Measurements from ENCODE around the gene WDR62. TPM values are rescaled to one million over a fixed set of nuclear protein-coding genes. Genes with fewer than 3 reads are reported as not detected.
"Not testable (repeated sequence)": the region's sequence is repeated elsewhere in the genome, so short reads cannot be mapped to it uniquely, and the experiment has no call there.

Gene WDR62
- total RNA-seq, 1 experiment from 2014 or later: 51.4 TPM

DNA sequence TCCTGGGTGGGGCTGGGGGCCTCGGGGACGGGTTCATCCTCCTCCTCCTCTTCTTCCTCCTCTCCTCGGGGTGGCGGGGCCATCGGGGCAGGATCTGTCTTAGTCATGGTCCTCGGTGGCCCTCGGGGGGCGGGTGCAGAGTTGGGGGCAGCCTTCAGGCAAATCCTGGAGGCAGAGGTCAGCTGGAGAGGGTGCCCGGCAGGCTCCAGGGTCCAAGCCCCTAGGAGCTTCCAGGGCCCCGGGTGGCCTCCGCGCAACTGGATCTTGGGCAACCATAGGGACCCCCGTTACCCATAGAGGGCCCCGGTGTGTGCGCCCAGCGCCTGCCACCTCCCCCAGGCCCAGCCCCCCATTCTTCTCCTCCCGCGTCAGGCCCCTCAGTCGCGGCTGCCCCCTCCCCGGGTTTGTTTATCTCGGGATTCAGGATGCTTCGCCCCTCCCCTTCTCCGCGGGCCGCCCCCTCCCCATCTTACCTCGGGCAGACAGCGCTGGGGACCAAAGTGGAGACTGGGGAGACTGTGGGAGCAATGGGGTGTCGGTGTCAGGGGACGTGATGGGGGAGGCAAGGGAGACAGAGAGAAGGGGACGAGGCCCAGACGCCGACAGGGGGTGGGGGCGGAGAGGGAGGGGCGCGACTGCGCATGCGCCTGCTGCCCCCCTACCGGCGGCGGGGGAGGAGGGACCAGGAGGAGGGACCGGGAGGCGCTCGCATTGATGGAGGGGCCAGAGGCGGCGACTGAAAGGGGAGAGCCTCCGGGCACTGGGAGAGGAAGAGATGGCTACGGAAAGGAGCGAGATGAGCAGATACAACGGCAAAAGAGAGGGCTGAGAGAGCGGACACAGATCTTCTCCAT is 22.2 kb upstream of the WDR62 start, which contains the start of gene CLIP3:
TSS of gene CLIP3 (minus strand) at position 623 of the 854 bp plus-strand sequence. CDS start at position 107, 516 bp downstream.
- H3K27ac ChIP-seq (ENCODE audit: low read length): no peak within 1 kb of the TSS

DNA sequence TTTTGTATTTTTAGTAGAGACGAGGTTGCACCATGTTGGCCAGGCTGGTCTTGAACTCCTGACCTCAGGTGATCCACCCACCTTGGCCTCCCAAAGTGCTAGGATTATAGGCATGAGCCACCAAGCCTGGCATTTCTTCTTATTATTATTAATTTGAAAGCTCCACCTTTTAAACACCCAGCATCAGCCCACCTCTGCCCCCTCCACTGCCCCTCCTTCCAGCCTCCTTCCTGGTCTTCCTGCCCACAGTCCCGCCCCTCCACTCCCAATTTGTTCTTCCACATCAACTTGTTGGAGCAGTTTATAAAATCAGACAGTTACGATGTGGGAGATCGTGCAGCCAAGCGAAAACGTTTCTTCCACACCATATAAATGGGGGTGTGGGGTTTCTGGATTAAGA is 14.2 kb upstream of the WDR62 start:
- TF ChIP-seq, protein P1, sequence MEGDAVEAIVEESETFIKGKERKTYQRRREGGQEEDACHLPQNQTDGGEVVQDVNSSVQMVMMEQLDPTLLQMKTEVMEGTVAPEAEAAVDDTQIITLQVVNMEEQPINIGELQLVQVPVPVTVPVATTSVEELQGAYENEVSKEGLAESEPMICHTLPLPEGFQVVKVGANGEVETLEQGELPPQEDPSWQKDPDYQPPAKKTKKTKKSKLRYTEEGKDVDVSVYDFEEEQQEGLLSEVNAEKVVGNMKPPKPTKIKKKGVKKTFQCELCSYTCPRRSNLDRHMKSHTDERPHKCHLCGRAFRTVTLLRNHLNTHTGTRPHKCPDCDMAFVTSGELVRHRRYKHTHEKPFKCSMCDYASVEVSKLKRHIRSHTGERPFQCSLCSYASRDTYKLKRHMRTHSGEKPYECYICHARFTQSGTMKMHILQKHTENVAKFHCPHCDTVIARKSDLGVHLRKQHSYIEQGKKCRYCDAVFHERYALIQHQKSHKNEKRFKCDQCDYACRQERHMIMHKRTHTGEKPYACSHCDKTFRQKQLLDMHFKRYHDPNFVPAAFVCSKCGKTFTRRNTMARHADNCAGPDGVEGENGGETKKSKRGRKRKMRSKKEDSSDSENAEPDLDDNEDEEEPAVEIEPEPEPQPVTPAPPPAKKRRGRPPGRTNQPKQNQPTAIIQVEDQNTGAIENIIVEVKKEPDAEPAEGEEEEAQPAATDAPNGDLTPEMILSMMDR (IDR thresholded peaks at IDR 0.05): no peak
- TF ChIP-seq SIN3A (IDR thresholded peaks at IDR 0.05; ENCODE audit: borderline replicate concordance, insufficient read depth, low read depth, low read length): no peak
- TF ChIP-seq TCF7L2 (IDR thresholded peaks at IDR 0.05; ENCODE audit: low read depth, low read length): no peak
- TF ChIP-seq POLR2AphosphoS5 (IDR thresholded peaks at IDR 0.05; ENCODE audit: low read depth, low read length): no peak
- TF ChIP-seq, protein P2, sequence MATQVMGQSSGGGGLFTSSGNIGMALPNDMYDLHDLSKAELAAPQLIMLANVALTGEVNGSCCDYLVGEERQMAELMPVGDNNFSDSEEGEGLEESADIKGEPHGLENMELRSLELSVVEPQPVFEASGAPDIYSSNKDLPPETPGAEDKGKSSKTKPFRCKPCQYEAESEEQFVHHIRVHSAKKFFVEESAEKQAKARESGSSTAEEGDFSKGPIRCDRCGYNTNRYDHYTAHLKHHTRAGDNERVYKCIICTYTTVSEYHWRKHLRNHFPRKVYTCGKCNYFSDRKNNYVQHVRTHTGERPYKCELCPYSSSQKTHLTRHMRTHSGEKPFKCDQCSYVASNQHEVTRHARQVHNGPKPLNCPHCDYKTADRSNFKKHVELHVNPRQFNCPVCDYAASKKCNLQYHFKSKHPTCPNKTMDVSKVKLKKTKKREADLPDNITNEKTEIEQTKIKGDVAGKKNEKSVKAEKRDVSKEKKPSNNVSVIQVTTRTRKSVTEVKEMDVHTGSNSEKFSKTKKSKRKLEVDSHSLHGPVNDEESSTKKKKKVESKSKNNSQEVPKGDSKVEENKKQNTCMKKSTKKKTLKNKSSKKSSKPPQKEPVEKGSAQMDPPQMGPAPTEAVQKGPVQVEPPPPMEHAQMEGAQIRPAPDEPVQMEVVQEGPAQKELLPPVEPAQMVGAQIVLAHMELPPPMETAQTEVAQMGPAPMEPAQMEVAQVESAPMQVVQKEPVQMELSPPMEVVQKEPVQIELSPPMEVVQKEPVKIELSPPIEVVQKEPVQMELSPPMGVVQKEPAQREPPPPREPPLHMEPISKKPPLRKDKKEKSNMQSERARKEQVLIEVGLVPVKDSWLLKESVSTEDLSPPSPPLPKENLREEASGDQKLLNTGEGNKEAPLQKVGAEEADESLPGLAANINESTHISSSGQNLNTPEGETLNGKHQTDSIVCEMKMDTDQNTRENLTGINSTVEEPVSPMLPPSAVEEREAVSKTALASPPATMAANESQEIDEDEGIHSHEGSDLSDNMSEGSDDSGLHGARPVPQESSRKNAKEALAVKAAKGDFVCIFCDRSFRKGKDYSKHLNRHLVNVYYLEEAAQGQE (IDR thresholded peaks at IDR 0.05; ENCODE audit: insufficient read depth in 1 of 2, low read depth in 2 of 2, low read length in 1 of 2): no peak
- H3K4me1 ChIP-seq (ENCODE audit: control insufficient read depth, insufficient read depth, low read length): no peaks in the 10 kb centered on the region
- DNase-seq (ENCODE audit: low read depth, low spot score) (no peak), ATAC-seq (no peak)
- no peaks in the 10 kb centered on the region for H3K9me3 ChIP-seq (ENCODE audit: control insufficient read depth, insufficient read depth, low read depth, low read length)
- in situ Hi-C loops (cut with HindIII; ENCODE audit: low pct_unique_long_range_greater_than_20kb, low sequenced_read_pairs): no loop called here
- no peak overlapping the region for H3K4me3 ChIP-seq (ENCODE audit: low read depth in 2 of 2, low read length in 2 of 2)
- intact Hi-C loops (cut with micrococcal nuclease; ENCODE audit: unreplicated experiment): no loop called here
- ChIA-PET POLR2A (no interaction called here), CTCF (interaction anchor here (0.6 kb wide), 1 partner anchor 13 kb away, joined by 5 read pairs; no protein-coding TSS in a partner anchor)
- H3K36me3 ChIP-seq (ENCODE audit: control insufficient read depth, insufficient read depth, low read length): no peaks in the 10 kb centered on the region
- no peak overlapping the region for H3K27ac ChIP-seq (ENCODE audit: low read length)
- BruUV-seq (replicated peaks): no TSS peak
- no peaks in the 10 kb centered on the region for H3K27me3 ChIP-seq (ENCODE audit: control insufficient read depth, insufficient read depth, low read length)

More for the DNA sequence above, 22.2 kb upstream of the WDR62 start, which contains the start of gene CLIP3:
- DNase-seq (ENCODE audit: low read depth, low spot score) (no peak), ATAC-seq (no peak)
- no peaks in the 10 kb centered on the region for H3K27me3 ChIP-seq (ENCODE audit: control insufficient read depth, insufficient read depth, low read length)
- H3K4me1 ChIP-seq (ENCODE audit: control insufficient read depth, insufficient read depth, low read length): peaks cover 4% of the 10 kb centered on the region; the same call in 1 of the 2 replicates
- no TSS peak for BruUV-seq (replicated peaks)
- in situ Hi-C loops (cut with HindIII; ENCODE audit: low pct_unique_long_range_greater_than_20kb, low sequenced_read_pairs) (no loop called here), intact Hi-C loops (cut with micrococcal nuclease; ENCODE audit: unreplicated experiment) (no loop called here)
- H3K9me3 ChIP-seq (ENCODE audit: control insufficient read depth, insufficient read depth, low read depth, low read length): no peaks in the 10 kb centered on the region
- no peaks in the 10 kb centered on the region for H3K36me3 ChIP-seq (ENCODE audit: control insufficient read depth, insufficient read depth, low read length)
- POLR2A ChIA-PET: no interaction called here
- TF ChIP-seq, protein P1 (IDR thresholded peaks at IDR 0.05): no peak
- TF ChIP-seq SIN3A (IDR thresholded peaks at IDR 0.05; ENCODE audit: borderline replicate concordance, insufficient read depth, low read depth, low read length) (no peak), TCF7L2 (IDR thresholded peaks at IDR 0.05; ENCODE audit: low read depth, low read length) (no peak), POLR2AphosphoS5 (IDR thresholded peaks at IDR 0.05; ENCODE audit: low read depth, low read length) (no peak)
- TF ChIP-seq, protein P2 (IDR thresholded peaks at IDR 0.05; ENCODE audit: insufficient read depth in 1 of 2, low read depth in 2 of 2, low read length in 1 of 2): no peak
- H3K4me3 ChIP-seq (ENCODE audit: low read depth in 2 of 2, low read length in 2 of 2): peak within 1 kb of the TSS; percentile 32 to 38
- CTCF ChIA-PET: no interaction called here

DNA sequence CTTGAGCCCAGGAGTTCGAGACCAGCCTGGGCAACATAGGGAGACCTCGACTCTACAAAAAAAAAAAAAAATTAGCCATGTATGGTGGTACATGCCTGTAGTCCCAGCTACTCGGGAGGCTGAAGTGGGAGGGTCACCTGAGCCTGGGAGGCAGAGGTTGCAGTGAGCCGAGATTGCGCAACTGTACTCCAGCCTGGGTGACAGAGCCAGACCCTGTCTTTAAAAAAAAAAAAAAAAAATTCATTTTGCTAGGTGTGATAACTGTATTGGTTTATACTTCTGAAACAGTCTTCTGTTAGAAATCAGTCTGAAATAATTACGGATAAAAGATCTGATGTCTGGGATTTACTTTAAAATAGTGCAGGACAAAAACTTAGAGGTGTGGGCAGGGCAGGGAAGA is 13.6 kb upstream of the WDR62 start:
- POLR2A ChIA-PET; BruUV-seq (replicated peaks); H3K36me3 ChIP-seq (ENCODE audit: control insufficient read depth, insufficient read depth, low read length); in situ Hi-C loops (cut with HindIII; ENCODE audit: low pct_unique_long_range_greater_than_20kb, low sequenced_read_pairs); H3K9me3 ChIP-seq (ENCODE audit: control insufficient read depth, insufficient read depth, low read depth, low read length); ATAC-seq; intact Hi-C loops (cut with micrococcal nuclease; ENCODE audit: unreplicated experiment); H3K27me3 ChIP-seq (ENCODE audit: control insufficient read depth, insufficient read depth, low read length); H3K4me3 ChIP-seq (ENCODE audit: low read depth in 2 of 2, low read length in 2 of 2); DNase-seq (ENCODE audit: low read depth, low spot score); H3K4me1 ChIP-seq (ENCODE audit: control insufficient read depth, insufficient read depth, low read length); H3K27ac ChIP-seq (ENCODE audit: low read length): not testable (repeated sequence)
- CTCF ChIA-PET: interaction anchor here (0.6 kb wide), 2 partner anchors 13 to 14 kb away, joined by 5 to 7 read pairs; no protein-coding TSS in a partner anchor
